Heart right ventricle (tissue), 16 donors: ENCODE measurements around the gene SH3PXD2B. TPM values are rescaled to one million over a fixed set of nuclear protein-coding genes. Genes with fewer than 3 reads are reported as not detected.

Experiments
- ATAC-seq, 8 donors: fragments of 200-7000 bp; cut with Tn5 transposase; one replicate each; pipeline ENCODE4 v1.9.1; 2020; ENCODE audit warnings: mild to moderate bottlenecking in 8 of 8, moderate library complexity in 8 of 8, moderate number of reproducible peaks in 1 of 8
- DNase-seq, 2 donors: peaks; one replicate each; pipeline ENCODE4 v3.0.0-alpha.2; 2020
- H3K27ac ChIP-seq, 10 donors: fragments of 200-600 bp; sonication (generic) in 2 of 10; one replicate each; pipeline versions ENCODE4 v1.5.0 to v1.8.0; 2020 to 2022; ENCODE audit warnings: mild to moderate bottlenecking in 3 of 10
- H3K27me3 ChIP-seq, 7 donors: fragments of 200-600 bp; one replicate each; pipeline ENCODE4 v1.8.0; 2021 to 2022; ENCODE audit warnings: mild to moderate bottlenecking in 2 of 7
- H3K36me3 ChIP-seq, 9 donors: fragments of 200-600 bp; sonication (generic) in 1 of 9; one replicate each; pipeline versions ENCODE4 v1.5.0 to v1.8.0; 2020 to 2022; ENCODE audit warnings: mild to moderate bottlenecking in 2 of 9
- H3K4me1 ChIP-seq, 9 donors: fragments of 200-600 bp; sonication (generic) in 1 of 9; one replicate each; pipeline versions ENCODE4 v1.5.0 to v1.8.0; 2020 to 2022; ENCODE audit warnings: mild to moderate bottlenecking in 4 of 9
- H3K4me3 ChIP-seq, 10 donors: fragments of 200-600 bp; sonication (generic) in 2 of 10; one replicate each; pipeline versions ENCODE4 v1.5.0 to v1.8.0; 2020 to 2022; ENCODE audit warnings: mild to moderate bottlenecking in 7 of 10, moderate library complexity in 2 of 10
- H3K9me3 ChIP-seq, 11 donors: fragments of 200-600 bp in 10 of 11; sonication (generic) in 2 of 11; one replicate each; pipeline versions ENCODE4 v1.5.0 to v1.8.0; 2013 to 2022; ENCODE audit warnings: mild to moderate bottlenecking in 2 of 11, control low read depth in 1 of 11, moderate library complexity in 1 of 11
- CTCF ChIP-seq, 9 donors: fragments of 200-600 bp; sonication (generic) in 2 of 9; IDR thresholded peaks; one replicate each; pipeline versions ENCODE4 v1.5.0 to v1.8.0; 2021 to 2022; ENCODE audit warnings: antibody characterized with exemption in 9 of 9, mild to moderate bottlenecking in 5 of 9, moderate library complexity in 1 of 9
- WGBS, 2 donors: extraction: QIAGEN DNeasy Blood & Tissue Kit; methylation state at CpG; one replicate each; pipeline ENCODE4 v1.1.7; 2013; ENCODE audit warnings: inconsistent platforms in 1 of 2; 5-methylcytosine and 5-hydroxymethylcytosine counted together
- intact Hi-C, 10 donors: fragments of 100-400 bp; cut with DNase I; formaldehyde crosslinking; loops; one replicate each; pipeline versions ENCODE4 v1.11.1 to v1.14.2; 2022
- polyA plus RNA-seq, 2 donors: library from polyadenylated mRNA; stranded (reverse); fragments of 200-250 nt; gene quantifications; one replicate each; pipeline ENCODE4 v1.2.3, GENCODE V29; 2013
- total RNA-seq, 10 donors: library from RNA; stranded (reverse); fragmentation: NEBNext Ultra II Directional in 3 of 10; extraction: Animal tissue kit (Norgen Biotek cat#: 25700) in 3 of 10; gene quantifications; one replicate each; pipeline versions ENCODE4 v1.2.1 to v1.2.4, GENCODE V29; 2021 to 2023
- donor health status: Arrhythmogenic right ventricular cardiomyopathy.
- donor health status: ischemic (EF 13 %, LVEDD 7.1; RV severe dilation, severe dysfunction).
- donor health status: healthy with polysubstance abuse.
- donor health status: DM: no; HTN: yes; CAD: no.
- donor health status: DM: no; HTN: no; CAD: no.
- donor health status: ischemic (EF 25% LVEDD 6.9; RV normal size, moderate dysfunction).
- donor health status: ischemic (EF 25% LVEDD 5.7; RV mildly dilated, moderate dysfunction).
- donor health status: healthy.
- donor health status: DM: yes; HTN: yes; CAD: no.
- donor health status: Ischemic cardiomyopathy.
- donor health status: ischemic (EF 35%, LVEDD 5.7; RV mildly dilated, moderate dysfunction).
- donor health status: nonischemic (EF 11% LVEDD 7.7; RV severe dilation, severe dysfunction).
- donor health status: DM: yes; HTN: yes; CAD: no.
- donor health status: PGD.
- donor health status: ischemic (EF 29% LVEDD 5.4; RV normal size, mild dysfunction).
- donor health status: nonischemic (EF 23%, LVEDD 6.1; RV moderate dilation, normal function).

SH3PXD2B gene
- total and polyA plus RNA-seq, 12 donors: 1.8 to 12.5 (median 5.5) TPM

- ATAC-seq (no peak), DNase-seq (no peak)
- no peak overlapping the region for H3K4me3 ChIP-seq
- no peak for TF ChIP-seq CTCF (IDR thresholded peaks at IDR 0.05)
- WGBS, 2 donors: 97% methylated on average over 9 of the region's 9 CpGs
- H3K27me3 ChIP-seq: no peaks in the 10 kb centered on the region
- H3K36me3 ChIP-seq: peaks cover 0 to 6% (median 0%) of the 10 kb centered on the region in 9 donors
- intact Hi-C loops: no loop called here
- no peaks in the 10 kb centered on the region for H3K9me3 ChIP-seq
- H3K4me1 ChIP-seq: peaks cover 0 to 42% (median 23%) of the 10 kb centered on the region in 9 donors
- no peak overlapping the region for H3K27ac ChIP-seq
Measured at GRCh38 chr5:172278356-172278755, 176.0 kb downstream of the SH3PXD2B start.

GRCh38 chr5:172276214-172276613, 178.1 kb downstream of the SH3PXD2B start:
- intact Hi-C loops: no loop called here
- no peak for TF ChIP-seq CTCF (IDR thresholded peaks at IDR 0.05)
- Histone ChIP-seq H3K4me1 (peaks cover 0 to 26% (median 8%) of the 10 kb centered on the region in 9 donors), H3K36me3 (peaks cover 0 to 6% (median 0%) of the 10 kb centered on the region in 9 donors), H3K4me3 (no peak overlapping the region), H3K27me3 (no peaks in the 10 kb centered on the region), H3K9me3 (no peaks in the 10 kb centered on the region), H3K27ac (no peak overlapping the region)
- no peak for DNase-seq
- WGBS, 2 donors: 87% methylated on average over 3 of the region's 3 CpGs
- ATAC-seq: no peak

Other genes starting within 250 kb of the SH3PXD2B start
- 10 to 100 TPM in 2 of 10 donors, 1 to 10 TPM in 8; 7.5 to 11.3 (median 9.1) TPM for gene UBTD2, start 170.8 kb downstream of the SH3PXD2B start, total RNA-seq
- 1 to 10 TPM; 7.7 to 7.8 TPM for gene UBTD2, start 170.8 kb downstream of the SH3PXD2B start, polyA plus RNA-seq
- 10 to 100 TPM; 14.4 to 45.8 (median 21.6) TPM for gene NEURL1B, start 186.7 kb upstream of the SH3PXD2B start, total RNA-seq
- 10 to 100 TPM; 16.7 to 29.1 TPM for gene NEURL1B, start 186.7 kb upstream of the SH3PXD2B start, polyA plus RNA-seq